Measurements from ENCODE around the gene SLC16A1. TPM values are rescaled to one million over a fixed set of nuclear protein-coding genes. Genes with fewer than 3 reads are reported as not detected.
A peak's percentile ranks its signal among the peaks of the same experiment; 100 is the strongest.
"Not testable (repeated sequence)": the region's sequence is repeated elsewhere in the genome, so short reads cannot be mapped to it uniquely, and the experiment has no call there.

Gene SLC16A1
- total RNA-seq, 1 donor from 2014 or later = 58.7 TPM

DNA sequence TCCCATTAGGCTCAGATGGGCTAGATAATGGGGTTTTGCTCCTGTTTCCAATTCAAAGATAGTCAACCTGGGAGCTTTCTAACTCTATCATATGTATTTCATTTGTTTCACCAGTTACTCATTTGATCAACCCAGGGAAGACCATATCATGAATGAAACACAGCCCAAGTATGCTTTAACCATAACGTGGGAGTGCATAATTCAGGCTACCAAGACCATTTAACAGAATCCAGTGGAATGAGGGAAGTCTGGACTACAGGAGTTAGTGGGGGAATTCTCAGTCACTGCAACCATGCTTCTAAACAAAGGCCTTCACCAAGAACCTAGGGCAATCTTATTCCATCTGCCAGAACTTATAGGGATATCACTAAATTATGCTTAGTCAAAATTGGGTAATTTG, 15.0 kb upstream of the SLC16A1 start:
- peaks cover 29% of the 10 kb centered on the region for H3K36me3 Mint-ChIP-seq (ENCODE audit: unreplicated experiment)
- TF ChIP-seq, protein P1, sequence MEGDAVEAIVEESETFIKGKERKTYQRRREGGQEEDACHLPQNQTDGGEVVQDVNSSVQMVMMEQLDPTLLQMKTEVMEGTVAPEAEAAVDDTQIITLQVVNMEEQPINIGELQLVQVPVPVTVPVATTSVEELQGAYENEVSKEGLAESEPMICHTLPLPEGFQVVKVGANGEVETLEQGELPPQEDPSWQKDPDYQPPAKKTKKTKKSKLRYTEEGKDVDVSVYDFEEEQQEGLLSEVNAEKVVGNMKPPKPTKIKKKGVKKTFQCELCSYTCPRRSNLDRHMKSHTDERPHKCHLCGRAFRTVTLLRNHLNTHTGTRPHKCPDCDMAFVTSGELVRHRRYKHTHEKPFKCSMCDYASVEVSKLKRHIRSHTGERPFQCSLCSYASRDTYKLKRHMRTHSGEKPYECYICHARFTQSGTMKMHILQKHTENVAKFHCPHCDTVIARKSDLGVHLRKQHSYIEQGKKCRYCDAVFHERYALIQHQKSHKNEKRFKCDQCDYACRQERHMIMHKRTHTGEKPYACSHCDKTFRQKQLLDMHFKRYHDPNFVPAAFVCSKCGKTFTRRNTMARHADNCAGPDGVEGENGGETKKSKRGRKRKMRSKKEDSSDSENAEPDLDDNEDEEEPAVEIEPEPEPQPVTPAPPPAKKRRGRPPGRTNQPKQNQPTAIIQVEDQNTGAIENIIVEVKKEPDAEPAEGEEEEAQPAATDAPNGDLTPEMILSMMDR (IDR thresholded peaks at IDR 0.05) = no peak
- no peak for DNase-seq (ENCODE audit: extremely low spot score, unreplicated experiment)
- no peak overlapping the region for H3K27ac Mint-ChIP-seq (ENCODE audit: unreplicated experiment)
- H3K4me1 Mint-ChIP-seq (ENCODE audit: unreplicated experiment) = no peaks in the 10 kb centered on the region
- no peaks in the 10 kb centered on the region for H3K27me3 Mint-ChIP-seq (ENCODE audit: unreplicated experiment)
- no peak overlapping the region for H3K4me3 Mint-ChIP-seq (ENCODE audit: unreplicated experiment)
- peaks cover 4% of the 10 kb centered on the region for H3K9me3 Mint-ChIP-seq (ENCODE audit: unreplicated experiment)

DNA sequence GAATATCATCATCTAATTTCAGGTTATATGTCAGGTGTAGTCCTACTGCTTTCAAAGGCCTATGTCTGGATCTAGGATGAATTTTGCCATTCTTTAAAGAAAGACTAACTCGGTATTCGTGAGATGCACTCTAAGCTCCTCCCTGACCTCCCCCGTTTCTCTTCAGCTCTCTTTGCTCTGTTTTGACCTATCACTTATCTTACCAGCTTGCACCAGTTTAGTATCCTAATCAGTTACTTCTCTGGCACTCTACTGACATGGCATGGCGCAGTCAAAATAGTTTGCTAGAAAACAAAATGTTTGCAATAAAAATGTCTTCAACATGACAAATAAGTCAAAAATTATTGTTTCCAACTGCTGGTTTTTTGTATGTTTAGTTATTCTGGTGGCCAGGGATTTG, 8.4 kb upstream of the SLC16A1 start:
- Mint-ChIP-seq H3K4me1 (ENCODE audit: unreplicated experiment) (peaks cover 16% of the 10 kb centered on the region), H3K9me3 (ENCODE audit: unreplicated experiment) (no peaks in the 10 kb centered on the region), H3K4me3 (ENCODE audit: unreplicated experiment) (no peak overlapping the region), H3K27ac (ENCODE audit: unreplicated experiment) (no peak overlapping the region), H3K27me3 (ENCODE audit: unreplicated experiment) (no peaks in the 10 kb centered on the region), H3K36me3 (ENCODE audit: unreplicated experiment) (peaks cover 41% of the 10 kb centered on the region)
- DNase-seq (ENCODE audit: extremely low spot score, unreplicated experiment) = no peak
- TF ChIP-seq, protein P1 (IDR thresholded peaks at IDR 0.05) = no peak

DNA sequence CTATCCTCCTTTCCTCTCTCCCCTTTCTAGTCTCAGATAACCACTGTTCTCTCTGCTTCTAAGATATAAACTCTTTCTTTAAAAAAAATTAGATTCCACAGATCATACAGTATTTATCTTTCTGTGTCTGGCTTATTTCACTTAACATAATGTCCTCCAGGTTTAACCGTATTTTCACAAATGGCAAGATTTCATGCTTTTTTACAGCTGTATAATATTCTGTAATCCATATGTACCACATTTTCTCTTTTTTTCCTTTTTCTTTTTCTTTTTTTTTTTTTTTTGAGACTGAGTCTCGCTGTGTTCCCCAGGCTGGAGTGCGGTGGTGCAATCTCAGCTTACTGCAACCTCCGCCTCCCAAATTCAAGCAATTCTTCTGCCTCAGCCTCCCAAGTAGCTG, 5.1 kb upstream of the SLC16A1 start:
- no peak overlapping the region for H3K27ac Mint-ChIP-seq (ENCODE audit: unreplicated experiment)
- peaks cover 27% of the 10 kb centered on the region for H3K36me3 Mint-ChIP-seq (ENCODE audit: unreplicated experiment)
- TF ChIP-seq, protein P1 (IDR thresholded peaks at IDR 0.05) = no peak
- H3K9me3 Mint-ChIP-seq (ENCODE audit: unreplicated experiment) = no peaks in the 10 kb centered on the region
- H3K4me3 Mint-ChIP-seq (ENCODE audit: unreplicated experiment) = no peak overlapping the region
- no peak for DNase-seq (ENCODE audit: extremely low spot score, unreplicated experiment)
- no peaks in the 10 kb centered on the region for H3K27me3 Mint-ChIP-seq (ENCODE audit: unreplicated experiment)
- peaks cover 33% of the 10 kb centered on the region for H3K4me1 Mint-ChIP-seq (ENCODE audit: unreplicated experiment)

DNA sequence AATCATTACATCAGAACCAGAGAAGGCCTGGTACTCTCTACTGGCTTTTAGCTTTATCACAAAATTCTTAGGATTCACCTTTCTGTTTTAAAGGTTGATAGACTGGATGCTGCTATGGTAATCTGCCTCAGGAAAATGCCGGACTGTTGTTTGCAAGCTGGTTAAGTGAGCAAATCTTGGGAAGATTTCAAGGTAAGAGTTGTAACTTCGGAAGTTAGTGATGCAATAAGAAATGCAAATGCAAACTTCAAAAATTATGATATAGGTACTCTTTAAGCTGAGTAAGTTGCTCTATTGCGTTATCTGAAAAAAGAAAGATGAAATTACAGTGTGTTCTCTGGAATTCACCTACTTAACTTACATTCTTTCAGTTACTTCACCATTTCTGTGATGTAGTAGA, 4.4 kb upstream of the SLC16A1 start:
- DNase-seq (ENCODE audit: extremely low spot score, unreplicated experiment) = no peak
- H3K27ac Mint-ChIP-seq (ENCODE audit: unreplicated experiment) = no peak overlapping the region
- no peaks in the 10 kb centered on the region for H3K27me3 Mint-ChIP-seq (ENCODE audit: unreplicated experiment)
- no peak overlapping the region for H3K4me3 Mint-ChIP-seq (ENCODE audit: unreplicated experiment)
- peaks cover 23% of the 10 kb centered on the region for H3K36me3 Mint-ChIP-seq (ENCODE audit: unreplicated experiment)
- H3K9me3 Mint-ChIP-seq (ENCODE audit: unreplicated experiment) = no peaks in the 10 kb centered on the region
- peaks cover 33% of the 10 kb centered on the region for H3K4me1 Mint-ChIP-seq (ENCODE audit: unreplicated experiment)
- TF ChIP-seq, protein P1 (IDR thresholded peaks at IDR 0.05) = no peak

DNA sequence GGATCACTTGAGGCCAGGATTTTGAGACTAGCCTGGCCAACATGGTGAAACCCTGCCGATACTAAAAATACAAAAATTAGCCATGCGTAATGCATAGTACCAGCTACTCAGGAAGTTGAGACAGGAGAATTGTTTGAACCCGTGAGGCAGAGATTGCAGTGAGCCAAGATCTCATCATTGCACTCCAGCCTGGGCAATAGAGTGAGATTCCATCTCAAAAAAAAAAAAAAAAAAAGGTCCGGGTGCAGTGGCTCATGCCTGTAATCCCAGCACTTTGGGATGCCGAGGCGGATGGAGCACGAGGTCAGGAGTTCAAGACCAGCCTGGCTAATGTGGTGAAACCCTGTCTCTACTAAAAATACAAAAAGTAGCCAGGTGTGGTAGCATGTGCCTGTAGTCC, 2.2 kb upstream of the SLC16A1 start:
- not testable (repeated sequence) for H3K27me3 Mint-ChIP-seq (ENCODE audit: unreplicated experiment); DNase-seq (ENCODE audit: extremely low spot score, unreplicated experiment); H3K9me3 Mint-ChIP-seq (ENCODE audit: unreplicated experiment)
- peaks cover 18% of the 10 kb centered on the region for H3K36me3 Mint-ChIP-seq (ENCODE audit: unreplicated experiment)
- H3K4me1 Mint-ChIP-seq (ENCODE audit: unreplicated experiment) = peaks cover 48% of the 10 kb centered on the region
- peak overlapping the region; percentile 99 for H3K27ac Mint-ChIP-seq (ENCODE audit: unreplicated experiment)
- peak overlapping the region; percentile 98 for H3K4me3 Mint-ChIP-seq (ENCODE audit: unreplicated experiment)
